Vagina (tissue), 2 donors: ENCODE measurements around the gene ITM2C. TPM values are rescaled to one million over a fixed set of nuclear protein-coding genes. Genes with fewer than 3 reads are reported as not detected.

Source experiments
- DNase-seq, 2 donors: peaks; one replicate each; pipeline ENCODE4 v3.0.0-alpha.2; 2017; ENCODE audit errors: extremely low spot score in 2 of 2
- H3K27ac ChIP-seq: fragments of 200-600 bp; sonication (generic); one replicate; pipeline ENCODE4 v1.5.1; 2019
- H3K27me3 ChIP-seq: fragments of 200-600 bp; sonication (generic); one replicate; pipeline ENCODE4 v1.5.1; 2019
- H3K36me3 ChIP-seq, 2 donors: fragments of 200-600 bp; sonication (generic); one replicate each; pipeline ENCODE4 v1.5.1; 2017 to 2019
- H3K4me1 ChIP-seq: fragments of 200-600 bp; sonication (generic); one replicate; pipeline ENCODE4 v1.5.1; 2019
- H3K4me3 ChIP-seq, 2 donors: fragments of 200-600 bp; sonication (generic); 1 replicate in 1 of 2; 2 replicates in 1 of 2; pipeline ENCODE4 v1.5.1; 2016 to 2019
- H3K9me3 ChIP-seq: fragments of 200-600 bp; sonication (generic); one replicate; pipeline ENCODE4 v1.5.1; 2019
- CTCF ChIP-seq, 3 experiments: fragments of 450-650 bp in 2 of 3; fragments of 200-600 bp in 1 of 3; sonication (generic) in 1 of 3; IDR thresholded peaks; one replicate each; pipeline ENCODE4 v1.5.1; 2017 to 2019; ENCODE audit warnings: antibody characterized with exemption in 3 of 3, mild to moderate bottlenecking in 2 of 3, moderate library complexity in 2 of 3
- POLR2A ChIP-seq, 2 donors: fragments of 450-650 bp; IDR thresholded peaks; one replicate each; pipeline ENCODE4 v1.6.1; 2017; ENCODE audit warnings: antibody characterized with exemption in 2 of 2, mild to moderate bottlenecking in 2 of 2, moderate library complexity in 2 of 2
- POLR2AphosphoS5 ChIP-seq, 2 donors: sonication (generic); formaldehyde crosslinking; IDR thresholded peaks; one replicate each; pipeline ENCODE4 v1.9.0; 2017; ENCODE audit warnings: antibody characterized with exemption in 2 of 2, mild to moderate bottlenecking in 2 of 2, low read depth in 1 of 2; ENCODE audit not compliant: insufficient read depth in 1 of 2
- intact Hi-C: fragments of 100-400 bp; cut with DNase I; formaldehyde crosslinking; loops from one replicate; pipeline ENCODE4 v1.15.1; 2023
- total RNA-seq: library from RNA; depleted of rRNA; stranded (reverse); fragments of >200 nt; gene quantifications from one replicate; pipeline ENCODE4 v1.2.3, GENCODE V29; 2016

ITM2C gene
- total RNA-seq, 1 donor from 2014 or later, result 86.2 TPM

GRCh38 chr2:230865766-230866755 lies 1.3 kb downstream of the ITM2C start:
- peaks cover 68% of the 10 kb centered on the region for H3K4me1 ChIP-seq
- H3K36me3 ChIP-seq, result no peaks in the 10 kb centered on the region
- peak; percentile 84 to 93 for DNase-seq
- no peaks in the 10 kb centered on the region for H3K9me3 ChIP-seq
- intact Hi-C loops, result no loop called here
- H3K4me3 ChIP-seq, result peak overlapping the region; percentile 68 to 84
- no peaks in the 10 kb centered on the region for H3K27me3 ChIP-seq
- H3K27ac ChIP-seq, result peak overlapping the region; percentile 67
- TF ChIP-seq CTCF (IDR thresholded peaks at IDR 0.05) (no peak), POLR2AphosphoS5 (IDR thresholded peaks at IDR 0.05; ENCODE audit: insufficient read depth in 1 of 2, low read depth in 1 of 2) (peak in 1 of 2 donors; percentile 24)

- TF ChIP-seq CTCF (IDR thresholded peaks at IDR 0.05), result no peak
- no peak for TF ChIP-seq POLR2AphosphoS5 (IDR thresholded peaks at IDR 0.05; ENCODE audit: insufficient read depth in 1 of 2, low read depth in 1 of 2)
- TF ChIP-seq POLR2A (IDR thresholded peaks at IDR 0.05), result no peak
- intact Hi-C loops, result no loop called here
- H3K9me3 ChIP-seq, result no peaks in the 10 kb centered on the region
- H3K4me1 ChIP-seq, result peaks cover 74% of the 10 kb centered on the region
- DNase-seq, result peak in 1 of 2 donors; percentile 86
- no peaks in the 10 kb centered on the region for H3K27me3 ChIP-seq
- peak overlapping the region in 1 of 2 donors; percentile 84 for H3K4me3 ChIP-seq
- H3K36me3 ChIP-seq, result no peaks in the 10 kb centered on the region
- peak overlapping the region; percentile 67 for H3K27ac ChIP-seq
These were observed 2.2 kb downstream of the ITM2C start for GRCh38 chr2:230866756-230867523.

DNA sequence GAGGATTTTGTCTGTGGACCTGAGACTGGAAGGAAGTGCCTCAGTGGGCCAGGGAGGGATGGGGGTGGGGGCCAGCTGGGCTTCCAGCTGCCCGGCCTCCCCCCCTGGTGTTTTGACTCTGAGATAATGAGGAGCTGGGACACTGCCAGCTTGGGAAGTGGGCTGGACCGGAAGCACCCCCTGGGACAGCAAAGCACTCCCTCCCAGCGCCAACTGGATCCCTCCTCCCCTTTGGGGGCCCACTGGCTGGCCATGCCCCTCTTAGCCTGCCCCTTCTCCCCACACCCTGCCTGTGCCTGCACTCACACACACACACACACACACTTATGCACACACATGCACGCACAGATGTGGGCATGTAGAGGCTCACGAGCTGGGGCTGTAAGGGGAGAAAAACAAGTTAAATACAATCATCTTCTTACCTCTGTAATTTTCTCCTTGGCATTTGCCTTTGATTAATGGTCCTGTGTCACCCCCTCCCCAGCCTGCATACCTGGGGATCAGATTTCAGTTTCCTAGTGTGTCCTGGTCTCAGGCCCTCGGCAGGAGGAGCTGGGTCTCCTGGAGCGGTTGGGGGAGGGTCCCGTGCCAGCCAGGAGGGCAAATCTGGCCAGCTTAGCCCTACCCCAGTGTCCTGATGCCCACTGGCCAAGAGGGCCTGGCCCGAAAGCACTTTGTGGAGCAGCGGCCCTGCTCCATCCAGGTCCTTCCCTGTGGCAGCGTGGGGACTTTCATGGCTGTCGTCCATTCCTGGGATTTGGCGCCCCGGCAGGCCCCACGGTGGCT lies 3.6 kb downstream of the ITM2C start:
- Histone ChIP-seq H3K4me3 (no peak overlapping the region), H3K9me3 (no peaks in the 10 kb centered on the region), H3K27ac (peak overlapping the region; percentile 20), H3K4me1 (peaks cover 74% of the 10 kb centered on the region), H3K27me3 (no peaks in the 10 kb centered on the region), H3K36me3 (no peaks in the 10 kb centered on the region)
- intact Hi-C loops, result no loop called here
- peak in 1 of 2 donors; percentile 87 for DNase-seq
- no peak for TF ChIP-seq POLR2AphosphoS5 (IDR thresholded peaks at IDR 0.05; ENCODE audit: insufficient read depth in 1 of 2, low read depth in 1 of 2)
- TF ChIP-seq CTCF (IDR thresholded peaks at IDR 0.05), result no peak
- no peak for TF ChIP-seq POLR2A (IDR thresholded peaks at IDR 0.05)

DNA sequence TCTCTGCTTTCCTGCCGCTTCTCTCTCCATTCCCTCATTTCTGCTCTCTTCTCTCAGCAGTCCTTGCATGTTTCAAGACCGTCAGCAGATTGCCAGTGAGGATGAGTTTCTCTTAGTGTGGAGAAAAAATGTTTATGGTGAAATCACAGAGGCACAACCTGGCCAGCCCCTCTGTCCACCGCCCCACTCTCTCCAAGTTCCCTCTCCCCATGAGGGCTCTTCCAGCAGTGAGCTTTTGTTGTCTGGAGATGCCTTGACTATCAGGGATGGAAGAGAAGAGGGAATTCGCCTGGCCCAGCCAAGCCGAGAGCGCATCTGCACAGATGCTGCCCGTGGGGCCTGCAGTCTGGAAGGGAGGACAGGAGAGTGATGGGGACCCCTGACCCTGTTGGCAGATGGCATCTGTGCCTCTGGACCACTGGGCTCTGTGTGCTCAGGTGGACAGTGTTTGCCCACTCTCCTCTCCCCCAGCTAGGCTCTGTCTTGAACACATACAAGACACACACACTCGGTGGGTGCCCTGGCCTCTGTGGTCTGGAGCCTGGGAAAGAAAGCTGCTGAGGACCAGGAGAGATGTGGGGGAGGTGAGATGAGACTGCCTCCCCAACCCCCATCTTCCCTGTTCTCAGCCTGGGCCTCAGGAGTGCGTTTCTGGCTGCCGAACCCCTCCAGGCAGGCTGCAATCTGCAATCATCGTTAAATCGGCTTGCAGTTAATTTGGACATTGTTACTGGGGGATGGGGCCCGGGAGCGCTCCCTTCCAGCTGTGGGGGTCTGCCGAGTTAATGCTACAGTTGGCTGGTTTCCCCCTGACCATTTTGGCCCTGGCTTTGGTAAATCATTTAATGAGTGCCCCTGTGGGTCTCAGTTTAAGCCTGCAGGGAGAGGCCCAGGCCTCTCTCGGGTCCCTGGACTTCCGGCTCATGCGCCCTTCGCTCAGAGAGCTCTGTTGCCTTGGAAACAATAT lies 4.5 kb downstream of the ITM2C start:
- TF ChIP-seq POLR2A (IDR thresholded peaks at IDR 0.05) (no peak), CTCF (IDR thresholded peaks at IDR 0.05) (no peak), POLR2AphosphoS5 (IDR thresholded peaks at IDR 0.05; ENCODE audit: insufficient read depth in 1 of 2, low read depth in 1 of 2) (no peak)
- Histone ChIP-seq H3K4me1 (peaks cover 69% of the 10 kb centered on the region), H3K36me3 (no peaks in the 10 kb centered on the region), H3K9me3 (no peaks in the 10 kb centered on the region), H3K4me3 (no peak overlapping the region), H3K27me3 (no peaks in the 10 kb centered on the region), H3K27ac (peak overlapping the region; percentile 20)
- DNase-seq, result peak in 1 of 2 donors; percentile 89
- intact Hi-C loops, result no loop called here
